CD8-positive, alpha-beta memory T cell (primary cell): ENCODE data around the gene MAST4. TPM values are rescaled to one million over a fixed set of nuclear protein-coding genes. Genes with fewer than 3 reads are reported as not detected.

Experiments used
- CTCF ChIA-PET: fragments of 350-600 bp; sonication (Branson Sonifier 250); formaldehyde crosslinking; loops from one replicate; lab custom pipeline; 2021; ENCODE audit warnings: antibody characterized with exemption; lab: Charles Lee
- POLR2A ChIA-PET: fragments of 350-600 bp; sonication (Branson Sonifier 250); formaldehyde crosslinking; loops from one replicate; lab custom pipeline; 2021; ENCODE audit warnings: antibody characterized with exemption; lab: Charles Lee
- DNase-seq, 5 donors: peaks; one replicate each; pipeline versions ENCODE4 v3.0.0 to v3.0.0-alpha.2; 2020 to 2022; ENCODE audit warnings: mixed read lengths in 1 of 5
- H3K27ac ChIP-seq: one replicate; pipeline ENCODE4 v1.7.0; 2013; ENCODE audit warnings: low read depth, mild to moderate bottlenecking, low read length, moderate library complexity
- H3K27me3 ChIP-seq: 2 replicates; pipeline ENCODE4 v1.7.0; 2013; ENCODE audit warnings: low read length, mild to moderate bottlenecking; ENCODE audit not compliant: insufficient read depth, poor library complexity, severe bottlenecking
- H3K36me3 ChIP-seq: 2 replicates; pipeline ENCODE4 v1.7.0; 2013; ENCODE audit warnings: mild to moderate bottlenecking, low read length, moderate library complexity; ENCODE audit not compliant: insufficient read depth
- H3K4me1 ChIP-seq: 2 replicates; pipeline ENCODE4 v1.7.0; 2013; ENCODE audit warnings: mild to moderate bottlenecking, low read length, moderate library complexity; ENCODE audit not compliant: insufficient read depth
- H3K4me3 ChIP-seq: 2 replicates; pipeline ENCODE4 v1.7.0; 2013; ENCODE audit warnings: mild to moderate bottlenecking, low read length
- H3K9me3 ChIP-seq: 2 replicates; pipeline ENCODE4 v1.7.0; 2013; ENCODE audit warnings: mild to moderate bottlenecking, low read length
- H3K27ac Mint-ChIP-seq, 8 donors: one replicate each; pipeline ENCODE4 v1.8.0; 2020 to 2021; ENCODE audit warnings: mixed read lengths in 8 of 8, mild to moderate bottlenecking in 6 of 8, inconsistent platforms in 3 of 8, moderate library complexity in 3 of 8
- H3K27me3 Mint-ChIP-seq, 2 donors: one replicate each; pipeline ENCODE4 v1.8.0; 2020 to 2021; ENCODE audit warnings: mixed read lengths in 2 of 2, mild to moderate bottlenecking in 1 of 2, moderate library complexity in 1 of 2
- H3K36me3 Mint-ChIP-seq, 3 donors: one replicate each; pipeline ENCODE4 v1.8.0; 2020 to 2021; ENCODE audit warnings: mixed read lengths in 3 of 3, inconsistent platforms in 1 of 3, mild to moderate bottlenecking in 1 of 3
- H3K4me1 Mint-ChIP-seq, 3 donors: one replicate each; pipeline ENCODE4 v1.8.0; 2020 to 2021; ENCODE audit warnings: mixed read lengths in 3 of 3, inconsistent platforms in 1 of 3, mild to moderate bottlenecking in 1 of 3
- H3K4me3 Mint-ChIP-seq, 7 donors: one replicate each; pipeline ENCODE4 v1.8.0; 2020 to 2021; ENCODE audit warnings: mixed read lengths in 7 of 7, mild to moderate bottlenecking in 6 of 7, moderate library complexity in 4 of 7, inconsistent platforms in 2 of 7
- H3K9me3 Mint-ChIP-seq, 5 donors: one replicate each; pipeline ENCODE4 v1.8.0; 2020 to 2022; ENCODE audit warnings: mixed read lengths in 5 of 5, mild to moderate bottlenecking in 3 of 5, moderate library complexity in 2 of 5, inconsistent platforms in 1 of 5
- polyA plus RNA-seq: library from polyadenylated mRNA; unstranded; fragments of 300-500 nt; fragmentation: Illumina TruSeq; gene quantifications from one replicate; pipeline ENCODE4 v1.2.3, GENCODE V29; 2021
- total RNA-seq, 2 experiments: library from RNA; stranded (reverse); gene quantifications; one replicate each; pipeline ENCODE4 v1.2.3, GENCODE V29; 2021

The MAST4 gene
- total and polyA plus RNA-seq, 3 experiments from 2014 or later, result 5.0 to 7.2 (median 6.5) TPM

- Histone ChIP-seq H3K4me1 (no peaks in the 10 kb centered on the region), H3K27ac (no peak overlapping the region), H3K27me3 (no peaks in the 10 kb centered on the region), H3K4me3 (no peak overlapping the region), H3K36me3 (no peaks in the 10 kb centered on the region), H3K9me3 (no peaks in the 10 kb centered on the region)
- no peak overlapping the region for H3K27ac Mint-ChIP-seq
- no peaks in the 10 kb centered on the region for H3K9me3 Mint-ChIP-seq
- ChIA-PET CTCF (no interaction called here), POLR2A (no interaction called here)
- peaks cover 0 to 4% (median 0%) of the 10 kb centered on the region in 3 donors for H3K36me3 Mint-ChIP-seq
- no peaks in the 10 kb centered on the region for H3K27me3 Mint-ChIP-seq
- H3K4me3 Mint-ChIP-seq, result no peak overlapping the region
- no peak for DNase-seq
- peaks cover 10 to 23% (median 20%) of the 10 kb centered on the region in 3 donors for H3K4me1 Mint-ChIP-seq
Observed at GRCh38 chr5:67033880-67034651, 437.9 kb downstream of the MAST4 start.

- CTCF ChIA-PET, result no interaction called here
Observed at GRCh38 chr5:67035098-67035740, 439.0 kb downstream of the MAST4 start.

GRCh38 chr5:67037171-67037570, 441.0 kb downstream of the MAST4 start:
- peaks cover 3 to 5% (median 4%) of the 10 kb centered on the region in 3 donors for H3K4me1 Mint-ChIP-seq
- H3K36me3 Mint-ChIP-seq, result peaks cover 2 to 5% (median 4%) of the 10 kb centered on the region in 3 donors
- no peak for DNase-seq
- no peak overlapping the region for H3K27ac Mint-ChIP-seq
- H3K27me3 Mint-ChIP-seq, result no peaks in the 10 kb centered on the region
- no peaks in the 10 kb centered on the region for H3K4me1 ChIP-seq
- CTCF ChIA-PET, result no interaction called here
- no peaks in the 10 kb centered on the region for H3K36me3 ChIP-seq
- POLR2A ChIA-PET, result no interaction called here
- H3K4me3 Mint-ChIP-seq, result no peak overlapping the region
- H3K9me3 ChIP-seq, result no peaks in the 10 kb centered on the region
- H3K27me3 ChIP-seq, result no peaks in the 10 kb centered on the region
- no peak overlapping the region for H3K4me3 ChIP-seq
- no peaks in the 10 kb centered on the region for H3K9me3 Mint-ChIP-seq
- no peak overlapping the region for H3K27ac ChIP-seq

More at GRCh38 chr5:67035098-67035740, 439.0 kb downstream of the MAST4 start:
- Mint-ChIP-seq H3K27ac (peak overlapping the region in 1 of 8 donors; percentile 14), H3K27me3 (no peaks in the 10 kb centered on the region), H3K36me3 (peaks cover 0 to 4% (median 3%) of the 10 kb centered on the region in 3 donors), H3K4me3 (no peak overlapping the region), H3K9me3 (no peaks in the 10 kb centered on the region), H3K4me1 (peaks cover 10 to 20% (median 17%) of the 10 kb centered on the region in 3 donors)
- POLR2A ChIA-PET, result no interaction called here
- no peak overlapping the region for H3K27ac ChIP-seq
- no peak for DNase-seq
- no peaks in the 10 kb centered on the region for H3K4me1 ChIP-seq
- no peak overlapping the region for H3K4me3 ChIP-seq
- no peaks in the 10 kb centered on the region for H3K9me3 ChIP-seq
- H3K27me3 ChIP-seq, result no peaks in the 10 kb centered on the region
- no peaks in the 10 kb centered on the region for H3K36me3 ChIP-seq

- Histone ChIP-seq H3K9me3 (no peaks in the 10 kb centered on the region), H3K4me1 (no peaks in the 10 kb centered on the region), H3K36me3 (no peaks in the 10 kb centered on the region), H3K27ac (no peak overlapping the region), H3K4me3 (no peak overlapping the region), H3K27me3 (no peaks in the 10 kb centered on the region)
- H3K4me1 Mint-ChIP-seq, result no peaks in the 10 kb centered on the region
- H3K27ac Mint-ChIP-seq, result no peak overlapping the region
- DNase-seq, result no peak
- H3K36me3 Mint-ChIP-seq, result peaks cover 2 to 5% (median 4%) of the 10 kb centered on the region in 3 donors
- H3K27me3 Mint-ChIP-seq, result no peaks in the 10 kb centered on the region
- POLR2A ChIA-PET, result no interaction called here
- H3K4me3 Mint-ChIP-seq, result no peak overlapping the region
- H3K9me3 Mint-ChIP-seq, result no peaks in the 10 kb centered on the region
- CTCF ChIA-PET, result interaction anchor here (1.2 kb wide), 1 partner anchor 11 kb away, joined by 3 read pairs; no protein-coding TSS in a partner anchor
Observed at GRCh38 chr5:67038817-67039603, 442.8 kb downstream of the MAST4 start.

- peaks cover 0 to under 1% of the 10 kb centered on the region in 2 donors for H3K27me3 Mint-ChIP-seq
- Histone ChIP-seq H3K4me1 (no peaks in the 10 kb centered on the region), H3K27ac (no peak overlapping the region), H3K27me3 (no peaks in the 10 kb centered on the region), H3K9me3 (no peaks in the 10 kb centered on the region), H3K36me3 (no peaks in the 10 kb centered on the region), H3K4me3 (no peak overlapping the region)
- DNase-seq, result no peak
- H3K4me3 Mint-ChIP-seq, result no peak overlapping the region
- no peak overlapping the region for H3K27ac Mint-ChIP-seq
- H3K4me1 Mint-ChIP-seq, result no peaks in the 10 kb centered on the region
- H3K9me3 Mint-ChIP-seq, result no peaks in the 10 kb centered on the region
- POLR2A ChIA-PET, result no interaction called here
- CTCF ChIA-PET, result no interaction called here
- peaks cover 0 to 5% (median 2%) of the 10 kb centered on the region in 3 donors for H3K36me3 Mint-ChIP-seq
Observed at GRCh38 chr5:67042176-67043003, 446.2 kb downstream of the MAST4 start.

GRCh38 chr5:67043796-67044511, 447.8 kb downstream of the MAST4 start:
- Mint-ChIP-seq H3K36me3 (peaks cover 0 to 5% (median 2%) of the 10 kb centered on the region in 3 donors), H3K4me1 (no peaks in the 10 kb centered on the region), H3K27me3 (peaks cover 0 to 2% of the 10 kb centered on the region in 2 donors), H3K9me3 (no peaks in the 10 kb centered on the region), H3K27ac (no peak overlapping the region), H3K4me3 (no peak overlapping the region)
- ChIA-PET POLR2A (no interaction called here), CTCF (interaction anchor here (1.2 kb wide), 1 partner anchor 57 kb away, joined by 4 read pairs; no protein-coding TSS in a partner anchor)
- no peaks in the 10 kb centered on the region for H3K9me3 ChIP-seq
- H3K4me1 ChIP-seq, result no peaks in the 10 kb centered on the region
- DNase-seq, result no peak
- H3K27ac ChIP-seq, result no peak overlapping the region
- H3K4me3 ChIP-seq, result no peak overlapping the region
- no peaks in the 10 kb centered on the region for H3K36me3 ChIP-seq
- H3K27me3 ChIP-seq, result no peaks in the 10 kb centered on the region
